Stomach (tissue), 4 donors: ENCODE results near the gene WNT9B.

ENCODE experiments used
- CTCF ChIP-seq, 7 experiments: fragments of 450-650 bp in 4 of 7; fragments of 200-600 bp in 3 of 7; sonication (generic) in 3 of 7; IDR thresholded peaks; one replicate each; pipeline ENCODE4 v1.5.1; 2016 to 2019; ENCODE audit warnings: antibody characterized with exemption in 7 of 7, control low read depth in 2 of 7, mild to moderate bottlenecking in 1 of 7
- EP300 ChIP-seq: sonication (generic); formaldehyde crosslinking; IDR thresholded peaks from one replicate; pipeline ENCODE4 v1.6.1; 2017; ENCODE audit warnings: antibody characterized with exemption
- POLR2AphosphoS5 ChIP-seq, 3 donors: sonication (generic); formaldehyde crosslinking; IDR thresholded peaks; one replicate each; pipeline ENCODE4 v1.6.1; 2016; ENCODE audit warnings: antibody characterized with exemption in 3 of 3

GRCh38 chr17:46928467-46929261, 77.3 kb downstream of the WNT9B start:
- no peak for TF ChIP-seq CTCF (IDR thresholded peaks at IDR 0.05)
- no peak for TF ChIP-seq POLR2AphosphoS5 (IDR thresholded peaks at IDR 0.05)
- no peak for TF ChIP-seq EP300
